ENCODE data around the gene SLC19A2. TPM values are rescaled to one million over a fixed set of nuclear protein-coding genes. Genes with fewer than 3 reads are reported as not detected.

Gene SLC19A2
- total and polyA plus RNA-seq, 2 of the 8 experiments (the other 6 are each of a cell fraction or from before 2014, with no cell fraction given): 21.2 to 23.2 TPM

DNA sequence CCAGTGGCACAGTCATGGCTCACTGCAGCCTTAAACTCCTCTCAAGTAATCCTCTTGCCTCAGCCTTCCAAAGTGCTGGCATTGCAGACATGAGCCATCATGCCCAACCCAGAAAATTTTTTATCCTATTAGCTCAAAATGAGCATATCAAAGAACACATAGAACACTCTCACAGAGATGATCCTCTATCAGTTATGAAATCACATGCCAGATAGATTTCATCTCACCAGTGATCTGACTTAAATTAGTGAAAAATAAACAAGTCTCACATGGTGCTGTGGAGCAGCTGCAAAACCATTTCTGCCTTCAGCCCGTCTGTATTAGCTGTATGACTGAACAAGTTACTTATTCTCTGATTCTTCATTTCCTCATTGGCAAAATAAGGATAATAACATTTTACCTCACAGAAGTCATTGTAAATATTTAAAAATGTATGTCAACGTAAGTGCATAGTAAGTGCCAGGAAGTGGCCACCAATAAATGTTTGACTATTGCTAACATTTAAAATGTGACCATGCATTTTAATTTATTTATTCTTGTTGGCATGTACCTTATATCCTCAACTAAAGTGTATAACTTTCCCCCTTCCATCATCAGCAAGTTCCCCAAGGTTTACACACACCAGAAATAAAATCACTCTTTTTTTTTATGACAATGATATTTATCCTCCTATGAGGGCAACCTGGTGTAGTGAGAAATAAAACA lies 29.0 kb upstream of the SLC19A2 start:
- Histone ChIP-seq H3K4ac (replicated peaks; ENCODE audit: insufficient read length, low read depth, low read length) (no peak overlapping the region), H3K56ac (replicated peaks; ENCODE audit: insufficient read length, low read depth, low read length) (no peak overlapping the region), H4K91ac (replicated peaks; ENCODE audit: insufficient read length, low read length) (no peak overlapping the region), H3K36me3 (ENCODE audit: control insufficient read depth in 2 of 4, insufficient read depth in 4 of 4, low read length in 3 of 4) (no peaks in the 10 kb centered on the region), H2AK5ac (ENCODE audit: low read depth, low read length) (no peak overlapping the region), H3K27ac (ENCODE audit: low read depth, low read length) (no peak overlapping the region), H4K5ac (ENCODE audit: insufficient read length, low read depth, low read length) (no peak overlapping the region), H3K18ac (ENCODE audit: extremely low read depth, low read length) (no peak overlapping the region), H3K9ac (replicated peaks in 1 of 4; ENCODE audit: extremely low read depth in 1 of 4, low read depth in 3 of 4, low read length in 3 of 4) (no peak overlapping the region), H3K79me2 (ENCODE audit: control insufficient read depth in 1 of 2, insufficient read depth in 2 of 2, low read length in 2 of 2) (no peaks in the 10 kb centered on the region), H3K9me3 (ENCODE audit: insufficient read depth in 2 of 2, low read depth in 1 of 2, low read length in 1 of 2) (no peaks in the 10 kb centered on the region), H3K23me2 (ENCODE audit: low read depth, low read length) (no peaks in the 10 kb centered on the region), H2BK120ac (replicated peaks; ENCODE audit: low read depth, low read length) (no peak overlapping the region), H4K20me1 (replicated peaks in 1 of 2; ENCODE audit: control insufficient read depth in 1 of 2, insufficient read depth in 2 of 2, low read length in 2 of 2) (no peaks in the 10 kb centered on the region), H2BK5ac (ENCODE audit: low read depth, low read length) (no peak overlapping the region), H3K4me3 (ENCODE audit: extremely low read depth in 1 of 4, insufficient read depth in 2 of 4, low read depth in 3 of 4, low read length in 4 of 4) (no peak overlapping the region), H2BK20ac (ENCODE audit: low read length) (no peak overlapping the region), H3K23ac (ENCODE audit: insufficient read length) (no peak overlapping the region), H2AFZ (ENCODE audit: low read length) (0 out of 2 replicates have a peak overlapping the region, but pooled peaks have one; percentile 19), H3K27me3 (replicated peaks in 1 of 4; ENCODE audit: control insufficient read depth in 3 of 4, extremely low read depth in 1 of 4, insufficient read depth in 3 of 4, low read length in 3 of 4) (no peaks in the 10 kb centered on the region), H3K4me2 (ENCODE audit: insufficient read depth in 1 of 2, low read depth in 2 of 2, low read length in 2 of 2) (no peak overlapping the region), H3K79me1 (ENCODE audit: low read depth, low read length) (no peaks in the 10 kb centered on the region), H2BK12ac (ENCODE audit: low read depth, low read length) (no peak overlapping the region), H3K14ac (ENCODE audit: insufficient read length) (no peak overlapping the region), H2BK15ac (ENCODE audit: low read length) (no peak overlapping the region), H3K4me1 (replicated peaks in 1 of 4; ENCODE audit: control insufficient read depth in 3 of 4, insufficient read depth in 4 of 4, low read length in 3 of 4) (no peaks in the 10 kb centered on the region), H4K8ac (ENCODE audit: extremely low read depth, insufficient read depth, low read length) (no peak overlapping the region)
- no peak for TF ChIP-seq CEBPB (IDR thresholded peaks at IDR 0.05; ENCODE audit: low read depth, low read length)
- TF ChIP-seq CTBP2 (IDR thresholded peaks at IDR 0.05; ENCODE audit: borderline replicate concordance, insufficient read depth, insufficient read length, low read length): no peak
- no peak for TF ChIP-seq RBBP5 (IDR thresholded peaks at IDR 0.05; ENCODE audit: borderline replicate concordance, low read depth, low read length)
- no peak for TF ChIP-seq CREB1 (IDR thresholded peaks at IDR 0.05)
- TF ChIP-seq RNF2 (IDR thresholded peaks at IDR 0.05; ENCODE audit: borderline replicate concordance, low read depth, low read length, missing control alignments, poor library complexity, severe bottlenecking): no peak
- DNase-seq (ENCODE audit: low read depth in 1 of 2, low spot score in 2 of 2) (no peak), FAIRE-seq (no peak)
- 91% methylated on average over 2 of the region's 2 CpGs; no CpG with 5 or more reads in 1 of the 2 experiments for WGBS, 2 experiments (ENCODE audit: extremely low coverage in 1 of 2, insufficient coverage in 1 of 2, insufficient read length in 1 of 2, insufficient replicate concordance in 2 of 2, low coverage in 1 of 2, low lambda C conversion rate in 2 of 2, missing lambda C conversion rate in 1 of 2)
- POLR2A ChIA-PET (ENCODE audit: partially characterized antibody): no interaction called here
- CTCF ChIA-PET (ENCODE audit: partially characterized antibody): no interaction called here

Data from H1 (cell line).